Neuronal stem cell (in vitro differentiated cells): ENCODE results near the gene MTARC1.

ENCODE experiments used
- DNase-seq: peaks from one replicate; pipeline ENCODE4 v3.0.0-alpha.2; 2013; ENCODE audit warnings: low spot score
- H2AFZ ChIP-seq: one replicate; pipeline ENCODE4 v1.6.1; 2013; ENCODE audit warnings: mild to moderate bottlenecking, low read length, inconsistent platforms
- H2AK5ac ChIP-seq: 2 replicates; pipeline ENCODE4 v1.6.1; 2013; ENCODE audit warnings: low read depth, mild to moderate bottlenecking, inconsistent platforms, low read length, moderate library complexity, mixed read lengths
- H2BK120ac ChIP-seq: 2 replicates; pipeline ENCODE4 v1.6.1; 2013; ENCODE audit warnings: low read depth, mild to moderate bottlenecking, inconsistent platforms, low read length, moderate library complexity, mixed read lengths
- H2BK12ac ChIP-seq: one replicate; pipeline ENCODE4 v1.6.1; 2013; ENCODE audit warnings: low read length, inconsistent platforms
- H2BK15ac ChIP-seq: 2 replicates; pipeline ENCODE4 v1.6.1; 2013; ENCODE audit warnings: mild to moderate bottlenecking, low read length, inconsistent platforms, mixed read lengths
- H2BK5ac ChIP-seq: one replicate; pipeline ENCODE4 v1.6.1; 2013; ENCODE audit warnings: inconsistent platforms, mild to moderate bottlenecking, low read length, moderate library complexity
- H3K14ac ChIP-seq: one replicate; pipeline ENCODE4 v1.6.1; 2013; ENCODE audit warnings: low read length, inconsistent platforms
- H3K18ac ChIP-seq: 2 replicates; pipeline ENCODE4 v1.6.1; 2013; ENCODE audit warnings: low read length, inconsistent platforms
- H3K23ac ChIP-seq: 2 replicates; pipeline ENCODE4 v1.6.1; 2013; ENCODE audit warnings: low read depth, mild to moderate bottlenecking, mixed read lengths, low read length, inconsistent platforms; ENCODE audit not compliant: poor library complexity
- H3K27ac ChIP-seq: replicated peaks from 3 replicates; pipeline ENCODE4 v1.5.1; 2013; ENCODE audit warnings: low read length, inconsistent platforms
- H3K27me3 ChIP-seq, 3 experiments: 2 replicates each; pipeline ENCODE4 v1.6.1; 2013; ENCODE audit warnings: low read length in 3 of 3, mild to moderate bottlenecking in 2 of 3, inconsistent platforms in 1 of 3, low read depth in 1 of 3, mixed read lengths in 1 of 3, moderate library complexity in 1 of 3; ENCODE audit not compliant: control insufficient read depth in 3 of 3, insufficient read depth in 3 of 3
- H3K36me3 ChIP-seq, 2 donors: replicated peaks in 1 of 2; 2 replicates each; pipeline ENCODE4 v1.6.1; 2013; ENCODE audit warnings: low read length in 2 of 2; ENCODE audit not compliant: control insufficient read depth in 2 of 2, insufficient read depth in 2 of 2
- H3K4ac ChIP-seq: 2 replicates; pipeline ENCODE4 v1.6.1; 2013; ENCODE audit warnings: inconsistent platforms, mild to moderate bottlenecking, low read length, moderate library complexity
- H3K4me1 ChIP-seq, 2 donors: 1 replicate in 1 of 2; 2 replicates in 1 of 2; pipeline ENCODE4 v1.6.1; 2013; ENCODE audit warnings: low read length in 2 of 2, low read depth in 1 of 2; ENCODE audit not compliant: control insufficient read depth in 2 of 2, insufficient read depth in 1 of 2
- H3K4me2 ChIP-seq: one replicate; pipeline ENCODE4 v1.6.1; 2013; ENCODE audit warnings: mild to moderate bottlenecking, low read length, inconsistent platforms; ENCODE audit not compliant: insufficient read depth, poor library complexity, severe bottlenecking
- H3K4me3 ChIP-seq, 2 donors: 2 replicates each; pipeline ENCODE4 v1.5.1; 2013; ENCODE audit warnings: low read length in 2 of 2, mild to moderate bottlenecking in 2 of 2, inconsistent platforms in 1 of 2, moderate library complexity in 1 of 2
- H3K79me1 ChIP-seq: one replicate; pipeline ENCODE4 v1.6.1; 2013; ENCODE audit warnings: low read depth, mild to moderate bottlenecking, inconsistent platforms, low read length, moderate library complexity
- H3K9ac ChIP-seq: one replicate; pipeline ENCODE4 v1.6.1; 2013; ENCODE audit warnings: mild to moderate bottlenecking, low read depth, low read length, inconsistent platforms; ENCODE audit not compliant: poor library complexity
- H3K9me3 ChIP-seq, 2 donors: replicated peaks in 1 of 2; 2 replicates each; pipeline versions ENCODE3 to v1.6.1; 2013; ENCODE audit warnings: low read length in 2 of 2, mild to moderate bottlenecking in 2 of 2, inconsistent platforms in 1 of 2, low read depth in 1 of 2, mixed read lengths in 1 of 2, moderate library complexity in 1 of 2; ENCODE audit not compliant: control insufficient read depth in 2 of 2, insufficient read depth in 1 of 2
- H4K8ac ChIP-seq: one replicate; pipeline ENCODE4 v1.6.1; 2013; ENCODE audit warnings: low read depth, mild to moderate bottlenecking, inconsistent platforms, low read length, moderate library complexity
- H4K91ac ChIP-seq: one replicate; pipeline ENCODE4 v1.6.1; 2013; ENCODE audit warnings: low read length, low read depth, mild to moderate bottlenecking, inconsistent platforms; ENCODE audit not compliant: poor library complexity
- WGBS, 2 donors: extraction: QIAGEN DNeasy Blood & Tissue Kit; methylation state at CpG; one replicate each; pipeline ENCODE4 v1.1.7; 2013; ENCODE audit warnings: missing lambda C conversion rate in 2 of 2, mixed read lengths in 1 of 2; ENCODE audit not compliant: insufficient read length in 2 of 2, insufficient replicate concordance in 1 of 2; ENCODE audit errors: extremely low coverage in 2 of 2; 5-methylcytosine and 5-hydroxymethylcytosine counted together

Gene MTARC1

GRCh38 chr1:220770245-220770913, 16.3 kb upstream of the MTARC1 start:
- Histone ChIP-seq H3K4me2 (no peak overlapping the region), H3K18ac (no peak overlapping the region), H2AK5ac (no peak overlapping the region), H3K27ac (no peak overlapping the region), H4K91ac (no peak overlapping the region), H2BK5ac (no peak overlapping the region), H3K4ac (no peak overlapping the region), H3K27me3 (no peaks in the 10 kb centered on the region), H2AFZ (no peak overlapping the region), H2BK120ac (no peak overlapping the region), H2BK15ac (no peak overlapping the region), H3K23ac (no peak overlapping the region), H4K8ac (no peak overlapping the region), H3K9me3 (no peaks in the 10 kb centered on the region), H3K14ac (no peak overlapping the region), H3K4me3 (no peak overlapping the region), H3K9ac (no peak overlapping the region), H3K36me3 (no peaks in the 10 kb centered on the region), H3K4me1 (no peaks in the 10 kb centered on the region), H3K79me1 (peaks cover 2% of the 10 kb centered on the region), H2BK12ac (no peak overlapping the region)
- no peak for DNase-seq
- no CpG with 5 or more reads among the region's 15 CpGs for WGBS, 2 donors

- no CpG with 5 or more reads among the region's 4 CpGs for WGBS, 2 donors
- H2BK12ac ChIP-seq, result no peak overlapping the region
- no peak overlapping the region for H3K23ac ChIP-seq
Observed at GRCh38 chr1:220772846-220773245, 13.9 kb upstream of the MTARC1 start.

GRCh38 chr1:220775240-220775853, 11.4 kb upstream of the MTARC1 start:
- H2BK120ac ChIP-seq, result no peak overlapping the region
- H3K18ac ChIP-seq, result no peak overlapping the region
- peaks cover 2% of the 10 kb centered on the region for H3K79me1 ChIP-seq
- H2BK15ac ChIP-seq, result no peak overlapping the region
- H3K4me3 ChIP-seq, result no peak overlapping the region
- WGBS, 2 donors, result no CpG with 5 or more reads among the region's 8 CpGs
- H3K36me3 ChIP-seq, result no peaks in the 10 kb centered on the region
- H2BK5ac ChIP-seq, result no peak overlapping the region
- no peak overlapping the region for H2AK5ac ChIP-seq
- no peak overlapping the region for H3K9ac ChIP-seq
- H3K23ac ChIP-seq, result no peak overlapping the region
- no peak overlapping the region for H3K14ac ChIP-seq
- H3K27ac ChIP-seq, result no peak overlapping the region
- no peak overlapping the region for H4K91ac ChIP-seq
- no peaks in the 10 kb centered on the region for H3K9me3 ChIP-seq
- no peak overlapping the region for H3K4ac ChIP-seq
- H4K8ac ChIP-seq, result no peak overlapping the region
- H2AFZ ChIP-seq, result no peak overlapping the region
- no peaks in the 10 kb centered on the region for H3K4me1 ChIP-seq
- no peaks in the 10 kb centered on the region for H3K27me3 ChIP-seq
- no peak overlapping the region for H2BK12ac ChIP-seq
- no peak for DNase-seq
- no peak overlapping the region for H3K4me2 ChIP-seq

More at GRCh38 chr1:220772846-220773245, 13.9 kb upstream of the MTARC1 start:
- H2AFZ ChIP-seq, result no peak overlapping the region
- no peaks in the 10 kb centered on the region for H3K4me1 ChIP-seq
- no peak overlapping the region for H3K4ac ChIP-seq
- H2AK5ac ChIP-seq, result no peak overlapping the region
- no peaks in the 10 kb centered on the region for H3K27me3 ChIP-seq
- no peak overlapping the region for H2BK5ac ChIP-seq
- no peak overlapping the region for H3K4me2 ChIP-seq
- no peak overlapping the region for H3K18ac ChIP-seq
- no peak overlapping the region for H2BK15ac ChIP-seq
- no peak overlapping the region for H4K8ac ChIP-seq
- H3K36me3 ChIP-seq, result no peaks in the 10 kb centered on the region
- H3K14ac ChIP-seq, result no peak overlapping the region
- H2BK120ac ChIP-seq, result no peak overlapping the region
- no peak overlapping the region for H3K4me3 ChIP-seq
- H3K79me1 ChIP-seq, result peaks cover 2% of the 10 kb centered on the region
- H3K9ac ChIP-seq, result no peak overlapping the region
- no peak for DNase-seq
- no peaks in the 10 kb centered on the region for H3K9me3 ChIP-seq
- H4K91ac ChIP-seq, result no peak overlapping the region
- no peak overlapping the region for H3K27ac ChIP-seq

GRCh38 chr1:220776254-220776653, 10.5 kb upstream of the MTARC1 start:
- Histone ChIP-seq H3K27ac (no peak overlapping the region), H3K4ac (no peak overlapping the region), H2AK5ac (no peak overlapping the region), H3K4me2 (no peak overlapping the region), H4K91ac (no peak overlapping the region), H2BK15ac (no peak overlapping the region), H3K36me3 (no peaks in the 10 kb centered on the region), H3K9me3 (no peaks in the 10 kb centered on the region), H2BK5ac (no peak overlapping the region), H3K4me3 (no peak overlapping the region), H2BK12ac (no peak overlapping the region), H2BK120ac (no peak overlapping the region), H3K23ac (no peak overlapping the region), H3K9ac (no peak overlapping the region), H3K18ac (no peak overlapping the region), H3K14ac (no peak overlapping the region), H3K79me1 (peaks cover 2% of the 10 kb centered on the region), H3K4me1 (no peaks in the 10 kb centered on the region), H4K8ac (no peak overlapping the region), H3K27me3 (no peaks in the 10 kb centered on the region), H2AFZ (peak overlapping the region; percentile 58)
- no peak for DNase-seq
- no CpG with 5 or more reads among the region's 7 CpGs for WGBS, 2 donors
